Astrocyte of the cerebellum (primary cell): ENCODE results near the gene TENM4.

ENCODE experiments used
- DNase-seq: peaks from one replicate; pipeline ENCODE4 v3.0.0-alpha.2; 2011; ENCODE audit warnings: low read depth
- H3K4me3 ChIP-seq: 2 replicates; pipeline ENCODE4 v1.5.1; 2011; ENCODE audit warnings: mild to moderate bottlenecking, low read depth, low read length, moderate library complexity
- in situ Hi-C: cut with HindIII; loops from 2 replicates; pipeline ENCODE4 v1.10.0; 2017; ENCODE audit warnings: low sequenced_read_pairs
- TF ChIP-seq, protein P1 (sequence below): IDR thresholded peaks from 2 replicates; pipeline ENCODE4 v1.5.1; 2012; ENCODE audit warnings: low read length, low read depth, moderate library complexity, mild to moderate bottlenecking; ENCODE audit errors: missing control alignments

Gene TENM4

DNA sequence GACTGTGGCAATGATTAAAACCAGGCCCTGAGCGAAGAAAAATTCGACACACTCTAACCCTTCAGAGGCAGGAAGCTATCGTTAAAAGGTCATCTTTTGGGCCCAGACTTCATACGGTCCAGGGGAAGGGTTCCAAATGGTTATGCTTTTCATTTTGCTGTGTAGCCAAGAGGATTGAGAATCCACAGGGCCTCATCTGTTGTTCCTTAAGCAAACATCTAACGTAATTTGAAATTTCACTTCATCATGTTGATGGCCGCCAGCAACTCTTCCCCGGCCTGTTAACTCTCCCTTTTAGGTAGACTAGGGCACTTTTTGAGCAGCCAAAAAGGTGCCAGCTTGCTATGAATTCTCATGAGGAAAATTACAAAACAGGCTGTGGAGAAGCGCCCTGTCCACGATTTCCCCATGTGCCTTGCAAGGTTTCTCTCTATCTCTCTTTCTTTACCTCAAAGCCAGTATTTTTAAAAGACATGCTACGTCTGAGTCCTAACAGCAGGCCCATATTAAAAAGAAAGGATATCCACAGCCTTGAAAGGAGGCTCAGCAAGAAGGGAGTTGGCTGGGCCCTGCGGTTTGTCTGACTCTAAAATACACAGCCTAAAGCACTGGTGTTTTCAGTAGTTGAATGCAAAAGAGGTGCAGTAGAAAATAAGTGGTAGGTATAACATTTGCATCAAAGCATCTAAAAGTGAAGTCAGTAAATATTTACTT lies 509.9 kb downstream of the TENM4 start:
- H3K4me3 ChIP-seq = no peak overlapping the region
- DNase-seq = no peak
- in situ Hi-C loops = no loop called here
- TF ChIP-seq, protein P1, sequence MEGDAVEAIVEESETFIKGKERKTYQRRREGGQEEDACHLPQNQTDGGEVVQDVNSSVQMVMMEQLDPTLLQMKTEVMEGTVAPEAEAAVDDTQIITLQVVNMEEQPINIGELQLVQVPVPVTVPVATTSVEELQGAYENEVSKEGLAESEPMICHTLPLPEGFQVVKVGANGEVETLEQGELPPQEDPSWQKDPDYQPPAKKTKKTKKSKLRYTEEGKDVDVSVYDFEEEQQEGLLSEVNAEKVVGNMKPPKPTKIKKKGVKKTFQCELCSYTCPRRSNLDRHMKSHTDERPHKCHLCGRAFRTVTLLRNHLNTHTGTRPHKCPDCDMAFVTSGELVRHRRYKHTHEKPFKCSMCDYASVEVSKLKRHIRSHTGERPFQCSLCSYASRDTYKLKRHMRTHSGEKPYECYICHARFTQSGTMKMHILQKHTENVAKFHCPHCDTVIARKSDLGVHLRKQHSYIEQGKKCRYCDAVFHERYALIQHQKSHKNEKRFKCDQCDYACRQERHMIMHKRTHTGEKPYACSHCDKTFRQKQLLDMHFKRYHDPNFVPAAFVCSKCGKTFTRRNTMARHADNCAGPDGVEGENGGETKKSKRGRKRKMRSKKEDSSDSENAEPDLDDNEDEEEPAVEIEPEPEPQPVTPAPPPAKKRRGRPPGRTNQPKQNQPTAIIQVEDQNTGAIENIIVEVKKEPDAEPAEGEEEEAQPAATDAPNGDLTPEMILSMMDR = no peak

DNA sequence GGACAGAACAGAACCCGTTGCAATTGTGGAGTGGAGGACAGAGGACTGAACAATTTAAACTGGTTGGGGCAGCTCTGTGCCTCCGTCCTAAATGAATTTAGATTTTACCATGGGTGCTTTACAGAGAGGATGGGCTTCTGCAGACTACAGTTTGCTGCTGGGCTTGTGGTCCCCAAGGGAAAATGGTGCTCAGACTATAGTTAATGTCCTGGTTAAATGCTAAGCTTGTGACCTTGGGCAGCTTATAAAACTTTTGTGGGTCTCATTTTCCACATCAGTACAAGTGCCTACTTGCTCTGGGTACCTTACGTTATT lies 511.0 kb downstream of the TENM4 start:
- no peak for DNase-seq
- TF ChIP-seq, protein P1 = no peak
- in situ Hi-C loops = no loop called here
- H3K4me3 ChIP-seq = no peak overlapping the region

DNA sequence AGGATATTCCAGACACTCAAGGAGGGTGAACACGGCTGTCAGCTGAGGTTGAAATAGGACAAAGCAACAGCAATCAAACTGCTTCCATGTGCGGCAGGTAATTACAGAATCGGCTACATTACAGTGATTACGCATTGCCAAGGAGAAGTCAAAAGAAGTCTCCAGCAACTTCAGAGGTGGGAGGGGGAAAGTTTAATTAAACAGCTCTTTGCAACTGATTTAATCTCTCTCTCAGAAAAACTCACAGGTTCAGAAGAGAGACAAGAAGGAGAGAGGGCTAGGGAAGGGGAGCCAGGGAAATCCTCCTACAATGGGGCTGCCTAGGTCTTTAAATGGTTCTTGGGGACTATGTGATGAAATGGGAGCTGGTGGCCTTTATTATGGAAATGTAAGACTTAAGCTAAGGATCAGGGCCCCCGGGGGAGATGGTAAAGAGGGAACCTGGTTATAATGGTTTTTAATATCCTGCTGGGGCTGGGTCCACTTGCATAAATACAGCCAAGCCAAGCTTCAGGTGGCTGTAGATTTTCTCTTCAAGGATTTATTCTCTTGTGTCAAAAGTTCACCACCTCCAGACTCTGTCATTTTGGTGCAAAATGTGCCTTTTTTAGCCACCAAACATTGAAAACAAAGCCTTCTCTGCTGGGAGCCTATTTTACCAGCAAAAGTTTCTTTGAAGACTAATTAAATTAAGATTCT lies 511.5 kb downstream of the TENM4 start:
- no peak overlapping the region for H3K4me3 ChIP-seq
- in situ Hi-C loops = no loop called here
- TF ChIP-seq, protein P1 = no peak
- DNase-seq = no peak

DNA sequence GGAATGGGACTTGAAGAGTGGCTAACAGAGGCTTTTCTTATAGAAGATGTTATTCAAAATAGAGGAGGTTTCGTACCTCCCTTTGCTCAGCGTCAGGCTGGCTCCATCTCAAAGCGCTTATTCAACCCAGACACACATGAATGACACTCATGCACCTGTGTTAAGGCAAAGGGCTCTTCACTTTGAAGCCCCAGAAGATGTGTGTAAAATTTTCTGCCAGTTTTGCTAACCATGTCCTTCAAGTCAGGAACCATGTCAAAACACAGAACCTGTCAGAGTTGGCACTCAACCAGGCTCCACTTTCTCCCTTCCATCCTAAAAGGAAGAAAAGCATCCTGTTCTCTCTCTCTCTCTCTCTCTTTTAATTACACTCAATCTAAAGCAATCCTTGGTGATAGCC lies 513.3 kb downstream of the TENM4 start:
- in situ Hi-C loops = no loop called here
- H3K4me3 ChIP-seq = no peak overlapping the region
- TF ChIP-seq, protein P1 = no peak
- DNase-seq = no peak

DNA sequence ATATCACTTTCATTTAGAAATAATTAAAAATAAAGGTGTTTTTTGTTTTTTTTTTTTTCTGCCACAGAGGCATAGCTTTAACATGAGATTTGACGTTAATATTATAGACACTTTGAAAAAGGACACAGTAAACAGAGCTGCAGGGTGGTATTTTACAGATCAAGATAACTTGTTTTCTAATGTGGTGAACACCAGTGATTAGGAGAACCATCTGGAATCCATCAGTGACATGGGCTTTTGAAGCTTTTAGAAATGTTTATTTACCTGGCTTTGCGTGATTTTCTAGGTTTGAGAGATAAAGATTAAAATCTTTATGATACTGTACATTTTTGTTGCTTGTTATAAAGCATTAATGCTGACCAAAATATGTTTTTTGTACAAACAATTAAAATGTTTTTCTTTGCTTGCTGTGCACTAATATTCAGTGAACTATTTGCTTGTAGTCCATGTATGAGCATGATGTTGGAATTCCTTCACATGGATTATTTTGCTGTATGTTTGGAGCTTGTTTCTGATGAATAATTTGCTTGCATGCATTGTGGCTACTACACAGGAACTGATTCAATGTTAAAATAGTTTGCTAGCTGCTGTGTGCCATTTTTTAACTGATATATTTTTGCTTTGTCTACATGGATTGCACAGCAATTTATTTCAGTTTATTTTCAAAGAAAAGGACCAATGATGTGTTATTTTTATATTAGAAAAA lies 514.0 kb downstream of the TENM4 start:
- H3K4me3 ChIP-seq = no peak overlapping the region
- in situ Hi-C loops = no loop called here
- TF ChIP-seq, protein P1 = no peak
- no peak for DNase-seq

DNA sequence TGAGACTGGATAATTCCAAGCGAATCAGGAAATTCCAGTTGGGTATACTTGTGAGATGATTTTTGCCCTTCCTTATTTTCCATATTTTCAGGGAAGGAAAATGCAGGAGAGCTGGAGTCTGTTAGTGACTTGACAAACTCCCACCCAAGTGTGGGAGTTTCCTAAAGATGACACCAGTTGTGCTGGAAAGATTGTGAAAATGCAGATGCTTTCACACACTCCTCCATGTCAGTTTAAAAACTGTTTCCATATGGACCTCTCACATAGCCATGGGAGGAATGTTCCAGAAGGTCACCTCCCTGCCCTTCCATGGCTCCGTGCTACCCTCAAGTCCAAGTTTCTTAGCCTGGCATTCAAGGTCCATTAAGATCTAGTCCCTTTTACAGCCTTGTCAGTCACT lies 515.4 kb downstream of the TENM4 start:
- no peak for DNase-seq
- H3K4me3 ChIP-seq = no peak overlapping the region
- in situ Hi-C loops = no loop called here
- TF ChIP-seq, protein P1 = no peak
